ENCODE results near the gene C16orf95. TPM values are rescaled to one million over a fixed set of nuclear protein-coding genes. Genes with fewer than 3 reads are reported as not detected.

C16orf95 gene
- total RNA-seq, 4 donors from 2014 or later = 0.38 to 0.95 (median 0.85) TPM

DNA sequence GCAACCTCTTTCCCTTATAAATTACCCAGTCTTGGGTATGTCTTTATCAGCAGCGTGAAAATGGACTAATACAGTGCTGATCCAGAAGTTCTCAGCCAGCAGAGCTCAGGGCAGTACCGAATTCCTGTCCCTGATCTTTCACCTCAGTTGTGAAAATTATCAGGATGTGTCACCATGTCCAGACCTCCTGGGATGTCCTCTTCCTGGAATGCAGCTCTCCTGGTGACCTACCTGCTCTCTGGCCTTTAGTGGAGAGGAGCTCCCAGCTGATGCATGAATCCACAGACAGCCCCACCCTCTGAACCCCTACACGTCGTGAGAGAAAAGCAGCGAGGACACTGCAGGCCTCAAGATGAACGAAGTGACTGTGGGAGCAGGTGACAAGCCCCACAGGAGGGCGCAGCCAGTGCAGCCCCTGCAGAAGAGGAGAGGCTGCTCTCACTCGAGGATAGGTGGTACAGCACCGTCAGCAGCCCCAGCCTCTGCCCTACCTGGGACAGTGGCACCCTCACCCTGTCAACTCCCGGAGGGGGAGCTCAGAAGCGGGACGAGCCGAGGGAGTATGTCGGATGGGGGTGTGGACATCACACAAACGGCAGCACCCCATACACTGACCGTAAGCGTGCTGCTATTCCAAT lies 22.0 kb upstream of the C16orf95 start:
- Histone ChIP-seq H3K36me3 (peaks cover 39 to 97% (median 42%) of the 10 kb centered on the region in 3 donors), H3K4me3 (no peak overlapping the region), H3K27me3 (no peaks in the 10 kb centered on the region), H3K9me3 (no peaks in the 10 kb centered on the region), H3K4me1 (peaks cover 0 to 9% (median 0%) of the 10 kb centered on the region in 3 donors), H3K27ac (no peak overlapping the region)
- no peak for DNase-seq
- 88 to 93% methylated on average over 5 to 7 of the region's 17 CpGs for WGBS, 2 donors
- intact Hi-C loops (cut with DNase I) = no loop called here
- TF ChIP-seq, protein P1, sequence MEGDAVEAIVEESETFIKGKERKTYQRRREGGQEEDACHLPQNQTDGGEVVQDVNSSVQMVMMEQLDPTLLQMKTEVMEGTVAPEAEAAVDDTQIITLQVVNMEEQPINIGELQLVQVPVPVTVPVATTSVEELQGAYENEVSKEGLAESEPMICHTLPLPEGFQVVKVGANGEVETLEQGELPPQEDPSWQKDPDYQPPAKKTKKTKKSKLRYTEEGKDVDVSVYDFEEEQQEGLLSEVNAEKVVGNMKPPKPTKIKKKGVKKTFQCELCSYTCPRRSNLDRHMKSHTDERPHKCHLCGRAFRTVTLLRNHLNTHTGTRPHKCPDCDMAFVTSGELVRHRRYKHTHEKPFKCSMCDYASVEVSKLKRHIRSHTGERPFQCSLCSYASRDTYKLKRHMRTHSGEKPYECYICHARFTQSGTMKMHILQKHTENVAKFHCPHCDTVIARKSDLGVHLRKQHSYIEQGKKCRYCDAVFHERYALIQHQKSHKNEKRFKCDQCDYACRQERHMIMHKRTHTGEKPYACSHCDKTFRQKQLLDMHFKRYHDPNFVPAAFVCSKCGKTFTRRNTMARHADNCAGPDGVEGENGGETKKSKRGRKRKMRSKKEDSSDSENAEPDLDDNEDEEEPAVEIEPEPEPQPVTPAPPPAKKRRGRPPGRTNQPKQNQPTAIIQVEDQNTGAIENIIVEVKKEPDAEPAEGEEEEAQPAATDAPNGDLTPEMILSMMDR (IDR thresholded peaks at IDR 0.05) = no peak
- TF ChIP-seq POLR2A (IDR thresholded peaks at IDR 0.05) = no peak

DNA sequence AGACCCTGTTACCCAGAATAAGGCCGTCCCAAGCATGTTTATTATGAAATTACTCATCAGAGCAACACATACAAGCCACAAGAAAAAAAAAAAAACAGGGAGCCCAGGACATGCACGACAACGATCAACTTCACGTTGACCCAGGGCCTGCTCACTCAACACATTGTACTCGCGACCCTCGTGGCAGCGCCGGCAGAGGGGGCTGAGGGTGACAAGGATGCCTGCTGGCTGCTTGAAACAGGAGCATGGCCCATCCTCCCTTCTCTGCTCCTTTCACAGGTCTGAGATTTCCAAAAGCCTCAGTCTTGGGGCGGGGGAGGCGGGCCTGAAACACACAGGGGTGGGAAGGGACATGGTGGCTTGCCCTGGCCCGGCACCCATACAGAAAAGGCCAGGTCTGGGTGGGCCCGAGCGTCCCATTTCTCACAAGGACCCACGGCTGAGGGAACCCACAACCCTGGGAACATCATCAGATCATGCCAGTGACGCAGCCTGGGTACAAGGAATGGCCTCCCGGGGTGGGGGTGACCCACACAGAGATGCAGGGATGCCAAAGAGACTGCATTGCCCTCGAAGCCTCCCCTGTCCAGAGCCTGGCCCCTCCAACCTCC lies 21.1 kb upstream of the C16orf95 start:
- H3K27me3 ChIP-seq = no peaks in the 10 kb centered on the region
- H3K36me3 ChIP-seq = peaks cover 45 to 97% (median 46%) of the 10 kb centered on the region in 3 donors
- no peak for DNase-seq
- 80 to 92% methylated on average over 10 to 12 of the region's 18 CpGs for WGBS, 2 donors
- intact Hi-C loops (cut with DNase I) = no loop called here
- TF ChIP-seq, protein P1 (IDR thresholded peaks at IDR 0.05) = no peak
- no peak for TF ChIP-seq POLR2A (IDR thresholded peaks at IDR 0.05)
- H3K4me1 ChIP-seq = no peaks in the 10 kb centered on the region
- H3K4me3 ChIP-seq = no peak overlapping the region
- H3K9me3 ChIP-seq = no peaks in the 10 kb centered on the region
- H3K27ac ChIP-seq = no peak overlapping the region

DNA sequence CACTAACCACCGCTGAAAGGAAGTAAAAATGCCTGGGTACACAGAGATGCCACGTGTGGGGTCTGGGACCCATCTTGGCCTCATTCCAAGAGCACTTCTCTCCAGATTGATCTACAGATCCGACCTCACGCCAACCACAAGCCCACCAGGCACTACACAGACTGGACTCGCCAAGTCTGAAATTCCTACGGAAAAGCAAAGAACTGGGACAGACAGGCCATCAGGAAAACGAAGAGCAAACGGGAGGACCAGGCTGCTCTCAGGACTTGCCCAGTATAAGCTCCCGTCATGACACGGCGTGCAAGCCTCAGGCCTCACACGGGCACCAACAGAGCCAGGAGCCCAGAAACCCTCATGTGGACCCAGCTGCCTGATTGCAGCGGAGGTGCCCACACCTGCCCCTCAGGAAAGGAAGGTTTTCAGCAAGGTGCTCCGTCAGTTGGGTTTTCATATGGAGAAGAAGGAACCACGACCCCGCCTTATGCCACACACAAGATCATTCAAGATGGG lies 20.1 kb upstream of the C16orf95 start:
- H3K27ac ChIP-seq = no peak overlapping the region
- H3K36me3 ChIP-seq = peaks cover 36 to 97% (median 41%) of the 10 kb centered on the region in 3 donors
- 60 to 63% methylated on average over 8 to 15 of the region's 16 CpGs for WGBS, 2 donors

DNA sequence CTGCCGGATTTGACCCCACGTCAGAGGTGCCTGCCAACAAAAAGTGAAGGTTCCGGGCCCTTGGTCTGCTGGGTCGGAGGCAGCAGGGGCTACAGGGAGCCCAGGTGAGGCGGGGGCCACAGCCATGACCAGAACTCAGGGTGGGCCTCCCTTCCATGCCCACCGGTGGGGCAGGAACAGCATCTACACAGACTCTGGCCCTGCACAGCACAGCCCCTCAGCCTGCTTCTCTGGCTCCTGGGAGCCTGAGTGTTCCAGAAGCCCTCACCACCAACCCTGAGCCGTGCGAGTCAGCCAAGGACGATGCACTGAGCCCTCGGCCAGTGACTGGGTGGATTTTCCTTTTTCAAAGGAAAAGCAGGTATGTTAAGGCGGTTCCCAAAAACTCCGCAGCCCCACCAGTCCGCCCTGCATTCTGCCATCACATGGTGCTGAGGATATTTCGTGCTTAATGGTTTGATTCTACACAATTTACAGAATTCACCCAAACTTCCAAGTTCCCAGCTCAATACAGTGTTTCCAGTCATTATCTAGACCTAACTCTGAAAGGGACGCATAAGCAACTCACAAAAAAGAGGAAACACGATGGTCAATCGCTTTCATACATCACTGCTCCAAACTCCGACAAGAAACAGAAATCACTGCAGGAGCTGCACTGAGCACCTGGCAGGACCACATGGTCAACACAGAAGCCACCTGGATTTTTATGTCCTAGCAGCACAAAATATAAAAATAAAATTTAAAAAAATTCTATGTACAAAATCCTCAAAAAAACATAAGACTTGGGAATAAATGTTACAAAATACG lies 19.4 kb upstream of the C16orf95 start:
- intact Hi-C loops (cut with DNase I) = no loop called here
- Histone ChIP-seq H3K27me3 (no peaks in the 10 kb centered on the region), H3K9me3 (no peaks in the 10 kb centered on the region), H3K4me3 (no peak overlapping the region), H3K36me3 (peaks cover 29 to 97% (median 35%) of the 10 kb centered on the region in 3 donors), H3K4me1 (peaks cover 0 to 7% (median 0%) of the 10 kb centered on the region in 3 donors), H3K27ac (no peak overlapping the region)
- no peak for DNase-seq
- no peak for TF ChIP-seq POLR2A (IDR thresholded peaks at IDR 0.05)
- TF ChIP-seq, protein P1 (IDR thresholded peaks at IDR 0.05) = no peak
- 84 to 88% methylated on average over 13 to 17 of the region's 19 CpGs for WGBS, 2 donors

More for the DNA sequence above, 20.1 kb upstream of the C16orf95 start:
- Histone ChIP-seq H3K4me1 (peaks cover 0 to 3% (median 0%) of the 10 kb centered on the region in 3 donors), H3K9me3 (no peaks in the 10 kb centered on the region), H3K27me3 (no peaks in the 10 kb centered on the region), H3K4me3 (no peak overlapping the region)
- intact Hi-C loops (cut with DNase I) = no loop called here
- TF ChIP-seq, protein P1 (IDR thresholded peaks at IDR 0.05) = no peak
- TF ChIP-seq POLR2A (IDR thresholded peaks at IDR 0.05) = no peak
- DNase-seq = no peak
